Neuron (in vitro differentiated cells): ENCODE data around the gene CTRL.

Experiments
- H2AFZ ChIP-seq: one replicate; pipeline ENCODE4 v1.6.1; 2013; ENCODE audit warnings: low read depth, mild to moderate bottlenecking, inconsistent platforms, low read length, moderate library complexity
- H3K27me3 ChIP-seq: one replicate; pipeline ENCODE4 v1.6.1; 2013; ENCODE audit warnings: low read length; ENCODE audit not compliant: insufficient read depth
- H3K36me3 ChIP-seq: one replicate; pipeline ENCODE4 v1.6.1; 2013; ENCODE audit warnings: low read length; ENCODE audit not compliant: insufficient read depth
- H3K4me1 ChIP-seq: one replicate; pipeline ENCODE4 v1.6.1; 2013; ENCODE audit warnings: low read length; ENCODE audit not compliant: insufficient read depth
- H3K4me3 ChIP-seq: 2 replicates; pipeline ENCODE4 v1.5.1; 2013; ENCODE audit warnings: mild to moderate bottlenecking, low read length, moderate library complexity
- H3K9me3 ChIP-seq: one replicate; pipeline ENCODE4 v1.6.1; 2013; ENCODE audit warnings: low read length

CTRL gene

GRCh38 chr16:67879936-67880335, 51.7 kb downstream of the CTRL start:
- no peak overlapping the region for H3K4me3 ChIP-seq
- no peak overlapping the region for H2AFZ ChIP-seq
- H3K9me3 ChIP-seq = no peaks in the 10 kb centered on the region
- H3K4me1 ChIP-seq = no peaks in the 10 kb centered on the region
- H3K27me3 ChIP-seq = no peaks in the 10 kb centered on the region
- H3K36me3 ChIP-seq = peaks cover 83% of the 10 kb centered on the region
